ENCODE results near the gene MINK1.

Gene MINK1

DNA sequence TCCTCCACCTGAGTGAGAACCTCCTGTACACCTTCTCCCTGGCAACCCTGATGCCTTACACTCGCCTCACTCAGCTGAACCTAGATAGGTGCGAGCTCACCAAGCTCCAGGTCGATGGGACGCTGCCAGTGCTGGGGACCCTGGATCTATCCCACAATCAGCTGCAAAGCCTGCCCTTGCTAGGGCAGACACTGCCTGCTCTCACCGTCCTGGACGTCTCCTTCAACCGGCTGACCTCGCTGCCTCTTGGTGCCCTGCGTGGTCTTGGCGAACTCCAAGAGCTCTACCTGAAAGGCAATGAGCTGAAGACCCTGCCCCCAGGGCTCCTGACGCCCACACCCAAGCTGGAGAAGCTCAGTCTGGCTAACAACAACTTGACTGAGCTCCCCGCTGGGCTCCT lies 99.6 kb downstream of the MINK1 start:
- DNase-seq (ENCODE audit: low read depth, low spot score) = no peak

DNA sequence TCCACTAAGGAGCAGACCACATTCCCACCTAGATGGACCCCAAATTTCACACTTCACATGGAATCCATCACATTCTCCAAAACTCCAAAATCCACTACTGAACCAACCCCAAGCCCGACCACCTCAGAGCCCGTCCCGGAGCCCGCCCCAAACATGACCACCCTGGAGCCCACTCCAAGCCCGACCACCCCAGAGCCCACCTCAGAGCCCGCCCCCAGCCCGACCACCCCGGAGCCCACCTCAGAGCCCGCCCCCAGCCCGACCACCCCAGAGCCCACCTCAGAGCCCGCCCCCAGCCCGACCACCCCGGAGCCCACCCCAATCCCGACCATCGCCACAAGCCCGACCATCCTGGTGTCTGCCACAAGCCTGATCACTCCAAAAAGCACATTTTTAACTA lies 100.5 kb downstream of the MINK1 start:
- no peak for DNase-seq (ENCODE audit: low read depth, low spot score)

DNA sequence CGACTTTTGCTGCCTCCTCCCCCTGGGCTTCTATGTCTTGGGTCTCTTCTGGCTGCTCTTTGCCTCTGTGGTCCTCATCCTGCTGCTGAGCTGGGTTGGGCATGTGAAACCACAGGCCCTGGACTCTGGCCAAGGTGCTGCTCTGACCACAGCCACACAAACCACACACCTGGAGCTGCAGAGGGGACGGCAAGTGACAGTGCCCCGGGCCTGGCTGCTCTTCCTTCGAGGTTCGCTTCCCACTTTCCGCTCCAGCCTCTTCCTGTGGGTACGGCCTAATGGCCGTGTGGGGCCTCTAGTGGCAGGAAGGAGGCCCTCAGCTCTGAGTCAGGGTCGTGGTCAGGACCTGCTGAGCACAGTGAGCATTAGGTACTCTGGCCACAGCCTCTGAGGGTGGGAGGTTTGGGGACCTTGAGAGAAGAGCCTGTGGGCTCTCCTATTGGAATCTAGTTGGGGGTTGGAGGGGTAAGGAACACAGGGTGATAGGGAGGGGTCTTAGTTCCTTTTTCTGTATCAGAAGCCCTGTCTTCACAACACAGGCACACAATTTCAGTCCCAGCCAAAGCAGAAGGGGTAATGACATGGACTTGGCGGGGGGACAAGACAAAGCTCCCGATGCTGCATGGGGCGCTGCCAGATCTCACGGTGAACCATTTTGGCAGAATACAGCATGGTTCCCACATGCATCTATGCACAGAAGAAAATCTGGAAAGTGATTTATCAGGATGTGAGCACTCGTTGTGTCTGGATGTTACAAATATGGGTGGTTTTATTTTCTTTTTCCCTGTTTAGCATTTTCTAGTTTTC lies 101.2 kb downstream of the MINK1 start:
- DNase-seq (ENCODE audit: low read depth, low spot score) = peak; percentile 78

DNA sequence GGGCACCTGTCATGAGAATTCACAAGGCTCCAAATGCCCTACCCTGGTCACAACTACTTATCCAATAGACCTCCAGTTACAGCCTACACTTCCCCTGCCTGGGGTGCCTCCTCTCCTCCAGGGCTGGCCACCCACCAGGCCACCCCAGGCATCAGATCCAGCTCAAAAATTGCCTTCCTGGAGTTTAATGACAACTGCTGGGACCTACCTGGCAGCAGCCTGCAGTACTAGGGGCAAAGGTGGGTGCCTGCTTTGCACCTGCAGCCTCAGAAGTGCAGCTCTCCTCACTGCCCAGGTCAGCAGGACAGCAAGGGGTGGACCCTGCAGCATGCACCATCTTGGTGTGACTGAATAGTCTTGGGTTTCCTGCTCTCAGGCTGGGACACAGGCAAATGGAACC lies 102.5 kb downstream of the MINK1 start:
- DNase-seq (ENCODE audit: low read depth, low spot score) = no peak

DNA sequence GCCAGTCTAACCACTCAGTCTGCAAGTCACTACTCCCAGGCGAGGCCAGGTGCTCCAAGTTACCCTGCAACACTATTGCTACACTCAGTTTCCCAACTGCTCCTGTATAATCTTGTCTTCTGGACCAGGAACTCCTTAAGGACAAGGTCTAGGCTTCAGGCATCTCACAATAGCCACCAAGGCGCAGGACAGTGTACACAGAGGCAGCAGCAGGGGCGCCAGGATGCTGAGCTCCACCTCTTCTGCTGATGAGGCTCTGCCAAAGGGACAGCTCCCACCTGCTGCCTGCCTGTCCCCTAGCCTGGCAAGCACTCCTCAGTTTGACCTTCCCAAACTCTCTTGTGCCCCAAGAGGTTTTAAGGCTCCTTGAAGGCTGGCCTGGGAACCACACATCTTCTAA lies 103.3 kb downstream of the MINK1 start:
- no peak for DNase-seq (ENCODE audit: low read depth, low spot score)

DNA sequence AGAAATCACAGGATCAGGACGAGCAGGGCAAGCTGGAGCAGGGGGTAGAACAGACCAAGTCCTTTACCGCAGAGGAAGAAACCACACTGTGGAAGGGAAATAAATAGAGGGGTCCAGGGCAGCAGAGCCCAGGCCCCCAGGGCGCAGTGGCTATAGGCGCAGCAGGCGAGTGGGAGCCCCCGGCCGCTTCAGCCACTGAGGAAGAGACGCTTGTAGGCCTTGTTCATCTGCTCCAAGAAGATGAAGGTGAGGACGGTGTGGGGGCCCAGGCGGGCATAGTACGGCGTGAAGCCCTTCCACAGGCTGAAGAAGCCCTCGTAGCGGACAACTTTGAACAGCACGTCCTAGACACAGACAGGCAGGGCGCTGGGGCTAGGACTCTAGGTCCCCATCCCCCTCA lies 104.4 kb downstream of the MINK1 start:
- no peak for DNase-seq (ENCODE audit: low read depth, low spot score)

DNA sequence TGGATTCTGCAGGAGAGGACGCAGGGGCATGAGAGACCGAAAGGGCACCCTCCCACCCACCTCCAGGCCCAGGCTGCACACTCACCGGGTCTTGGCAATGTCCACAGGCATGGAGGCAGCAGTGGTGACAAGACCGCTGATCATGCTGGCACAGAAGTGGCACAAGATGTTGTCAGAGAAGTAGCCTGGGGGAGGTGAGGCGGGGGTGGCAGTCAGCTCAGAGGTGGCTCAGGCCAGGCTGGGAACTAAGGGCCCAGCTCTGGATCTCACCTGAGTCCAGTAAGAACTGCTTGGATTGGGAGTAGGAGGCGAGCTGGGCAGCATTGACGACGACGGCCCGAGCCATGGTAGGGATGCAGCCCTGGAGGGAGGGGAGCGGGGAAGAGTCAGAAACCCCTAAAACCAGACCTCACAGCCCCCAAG lies 104.9 kb downstream of the MINK1 start:
- DNase-seq (ENCODE audit: low read depth, low spot score) = no peak

DNA sequence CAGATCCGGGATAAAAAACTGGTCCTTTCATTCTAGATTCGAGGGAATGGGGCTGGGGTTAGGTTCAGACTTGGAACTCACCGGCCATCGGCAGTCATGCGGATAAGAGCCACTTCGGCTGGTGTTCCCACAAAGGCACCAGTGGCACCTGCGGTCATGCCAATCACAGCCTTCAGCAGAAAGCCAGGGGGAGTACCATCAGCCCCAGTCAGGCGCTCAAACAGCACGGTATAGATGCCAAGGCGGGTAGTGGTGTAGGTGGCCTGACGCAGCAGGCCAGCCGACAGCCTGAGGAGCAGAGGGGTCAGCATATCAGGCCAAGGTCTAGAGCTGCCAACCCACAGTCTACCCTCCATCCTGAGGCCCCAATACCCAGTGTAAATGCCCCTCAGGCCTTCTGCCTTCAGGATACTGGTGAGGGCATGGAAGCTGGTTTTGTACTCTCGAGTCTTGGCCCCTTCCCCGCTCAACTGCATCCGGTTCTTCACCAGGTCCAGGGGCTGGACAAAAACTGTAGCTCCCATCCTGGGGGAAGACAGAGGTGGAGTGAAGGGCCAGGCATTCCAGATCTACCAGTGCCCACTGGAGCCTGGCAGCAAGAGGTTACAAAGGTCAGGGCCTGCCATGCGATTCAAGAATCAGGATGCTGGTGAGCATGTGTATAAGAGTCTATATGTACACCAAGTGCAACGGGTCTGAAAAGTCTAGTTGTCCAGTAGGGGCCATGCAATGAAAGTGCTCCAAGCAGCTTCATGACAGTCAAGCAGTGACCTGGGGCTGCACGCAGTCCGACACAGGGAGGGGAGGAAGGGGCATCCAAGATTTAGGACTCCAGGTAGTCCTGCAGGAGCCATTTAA lies 105.8 kb downstream of the MINK1 start:
- DNase-seq (ENCODE audit: low read depth, low spot score) = no peak

DNA sequence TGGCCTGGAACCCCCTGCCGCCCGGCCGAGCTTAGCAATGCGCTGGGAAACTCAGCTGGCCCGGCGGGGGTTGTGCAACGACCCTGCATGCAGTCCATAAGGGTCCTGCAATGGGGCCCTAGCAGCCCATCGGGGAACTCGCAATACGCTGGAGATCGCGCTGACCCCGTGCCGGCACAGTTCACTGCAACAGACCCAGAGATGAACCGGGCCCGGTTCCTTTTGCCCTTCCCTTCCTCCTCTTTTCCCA lies 106.3 kb downstream of the MINK1 start:
- no peak for DNase-seq (ENCODE audit: low read depth, low spot score)

DNA sequence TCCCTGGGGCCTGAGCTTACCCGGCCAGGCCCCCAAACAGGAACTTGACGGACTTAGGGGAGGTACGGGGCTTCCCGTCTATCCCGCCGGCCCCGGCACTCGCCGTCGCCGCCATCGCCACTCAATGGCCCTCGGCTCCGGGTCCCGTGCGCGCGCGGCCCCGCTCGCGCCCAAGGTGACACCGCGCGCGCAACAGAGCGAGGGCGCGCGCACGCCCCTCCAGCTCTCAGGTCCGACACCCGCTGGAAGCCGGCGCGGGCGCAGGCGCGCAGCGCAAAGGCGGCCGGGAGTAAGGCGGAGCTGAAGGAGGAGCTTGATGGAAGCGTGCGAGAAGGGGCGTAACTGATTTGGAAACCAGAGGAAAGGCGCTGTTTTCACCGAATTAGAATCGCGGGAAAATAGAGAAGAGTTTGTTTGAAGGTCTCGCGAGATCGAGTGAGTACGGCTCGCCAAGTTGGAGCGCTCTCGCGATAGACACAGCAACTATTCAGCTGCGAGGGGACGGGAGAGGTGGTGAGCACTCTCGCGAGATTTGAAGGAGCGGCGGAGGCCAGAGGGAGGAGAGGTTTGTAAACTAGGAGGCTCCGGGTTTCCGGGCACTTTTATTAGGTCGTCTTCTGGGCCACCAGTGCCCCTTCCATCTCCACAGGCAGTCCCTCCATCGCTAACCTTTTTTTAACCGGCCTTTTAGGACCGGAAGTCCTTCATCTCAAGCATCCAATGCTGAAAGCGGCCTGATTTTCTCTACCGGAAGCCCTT lies 106.8 kb downstream of the MINK1 start, which contains the start of the genes RNF167 and SLC25A11:
TSS of gene RNF167 (plus strand) at position 473 of the 759 bp plus-strand sequence. CDS start 642 bp downstream, outside the sequence.
TSS of gene SLC25A11 (minus strand) at position 251 of the 759 bp plus-strand sequence. CDS start at position 115, 136 bp downstream.
- DNase-seq (ENCODE audit: low read depth, low spot score) = peak; percentile 99

DNA sequence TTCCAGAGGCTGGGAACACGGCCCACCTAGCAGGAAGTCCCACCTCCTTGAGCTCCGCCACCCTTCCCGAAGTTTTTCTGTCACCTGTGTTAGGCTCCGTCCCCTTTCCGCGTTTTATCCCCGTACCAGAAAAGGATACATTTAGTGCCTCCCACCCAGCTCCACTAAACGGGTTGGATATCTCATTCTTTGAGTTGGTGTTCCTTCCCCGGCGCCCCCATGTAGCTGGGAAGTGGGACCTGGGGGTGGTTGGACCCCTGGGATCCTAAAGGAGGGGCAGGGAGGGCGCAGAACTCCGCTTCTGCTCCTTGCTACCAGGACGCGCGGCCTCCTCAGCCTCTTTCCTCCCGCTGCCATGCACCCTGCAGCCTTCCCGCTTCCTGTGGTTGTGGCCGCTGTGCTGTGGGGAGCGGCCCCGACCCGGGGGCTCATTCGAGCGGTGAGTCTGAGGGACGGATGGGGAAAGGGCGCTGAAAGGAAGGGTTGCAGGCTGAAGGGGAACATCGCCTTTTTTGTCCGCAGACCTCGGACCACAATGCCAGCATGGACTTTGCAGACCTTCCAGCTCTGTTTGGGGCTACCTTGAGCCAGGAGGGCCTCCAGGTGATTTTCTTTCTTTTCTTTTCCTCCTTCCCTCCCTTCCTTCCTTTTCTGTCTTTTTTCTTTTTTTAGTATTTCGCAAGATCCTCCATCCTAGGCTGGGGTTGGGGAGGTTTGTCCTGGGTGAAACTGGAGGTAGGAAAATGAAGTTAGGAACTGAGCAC lies 107.6 kb downstream of the MINK1 start:
- DNase-seq (ENCODE audit: low read depth, low spot score) = no peak

DNA sequence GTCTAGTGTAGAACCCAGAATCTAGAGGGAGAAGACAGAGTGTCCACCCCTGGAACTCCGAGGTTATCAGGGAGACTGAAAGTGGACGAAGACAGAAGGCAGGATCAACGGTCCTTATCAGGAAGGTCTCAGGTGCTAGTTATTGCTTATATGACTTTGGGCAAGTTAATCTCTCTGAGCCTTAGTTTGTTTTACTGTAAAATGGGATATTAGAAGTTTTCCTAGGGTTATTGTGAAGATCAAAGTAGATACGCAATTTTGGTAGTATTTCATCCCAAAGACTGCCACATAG lies 108.1 kb downstream of the MINK1 start:
- no peak for DNase-seq (ENCODE audit: low read depth, low spot score)

DNA sequence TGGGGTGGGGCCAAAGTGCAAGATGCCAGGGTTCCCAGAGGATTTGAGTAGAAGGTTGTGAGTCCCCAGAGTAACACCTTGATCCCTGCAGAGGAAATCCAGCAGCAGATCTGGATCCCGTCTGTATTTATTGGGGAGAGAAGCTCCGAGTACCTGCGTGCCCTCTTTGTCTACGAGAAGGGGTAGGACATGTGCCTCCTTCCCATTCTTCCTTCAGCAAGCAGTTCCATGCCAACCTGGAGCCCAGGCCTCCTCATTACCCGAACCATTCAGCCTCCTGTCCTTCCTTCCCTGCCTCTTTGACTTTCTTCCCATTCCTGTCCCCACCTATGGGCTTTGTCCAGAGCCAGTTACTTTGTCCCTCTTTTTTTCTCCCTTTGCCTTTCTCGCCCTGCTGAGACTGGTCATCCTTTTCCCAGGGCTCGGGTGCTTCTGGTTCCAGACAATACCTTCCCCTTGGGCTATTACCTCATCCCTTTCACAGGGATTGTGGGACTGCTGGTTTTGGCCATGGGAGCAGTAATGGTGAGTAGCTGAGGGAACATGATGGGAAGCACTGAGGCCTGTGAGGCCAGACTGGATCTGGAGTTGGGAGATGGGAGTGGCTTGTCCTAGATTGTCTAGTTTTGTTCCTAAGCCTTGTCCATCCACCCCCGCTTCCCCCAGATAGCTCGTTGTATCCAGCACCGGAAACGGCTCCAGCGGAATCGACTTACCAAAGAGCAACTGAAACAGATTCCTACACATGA lies 109.8 kb downstream of the MINK1 start:
- no peak for DNase-seq (ENCODE audit: low read depth, low spot score)

DNA sequence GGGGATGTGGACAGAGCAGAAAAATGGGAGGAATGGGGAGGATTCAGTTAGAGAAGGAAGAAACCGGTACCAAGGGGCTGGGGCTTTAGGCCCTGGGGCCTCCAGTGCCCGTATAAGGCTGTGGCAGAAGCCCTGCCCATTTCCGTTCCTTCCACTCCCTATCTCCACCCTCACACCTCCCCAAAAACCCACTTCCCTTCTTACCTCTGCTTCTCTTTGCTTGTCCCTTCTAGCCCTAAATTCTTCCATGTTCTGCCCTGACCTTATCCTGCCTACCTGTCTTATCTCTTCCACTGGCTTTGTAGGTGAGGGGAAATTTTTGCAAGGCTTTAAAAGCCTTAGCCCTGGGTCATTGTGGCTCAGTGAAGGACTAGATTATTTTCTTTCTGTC lies 111.0 kb downstream of the MINK1 start:
- DNase-seq (ENCODE audit: low read depth, low spot score) = no peak

DNA sequence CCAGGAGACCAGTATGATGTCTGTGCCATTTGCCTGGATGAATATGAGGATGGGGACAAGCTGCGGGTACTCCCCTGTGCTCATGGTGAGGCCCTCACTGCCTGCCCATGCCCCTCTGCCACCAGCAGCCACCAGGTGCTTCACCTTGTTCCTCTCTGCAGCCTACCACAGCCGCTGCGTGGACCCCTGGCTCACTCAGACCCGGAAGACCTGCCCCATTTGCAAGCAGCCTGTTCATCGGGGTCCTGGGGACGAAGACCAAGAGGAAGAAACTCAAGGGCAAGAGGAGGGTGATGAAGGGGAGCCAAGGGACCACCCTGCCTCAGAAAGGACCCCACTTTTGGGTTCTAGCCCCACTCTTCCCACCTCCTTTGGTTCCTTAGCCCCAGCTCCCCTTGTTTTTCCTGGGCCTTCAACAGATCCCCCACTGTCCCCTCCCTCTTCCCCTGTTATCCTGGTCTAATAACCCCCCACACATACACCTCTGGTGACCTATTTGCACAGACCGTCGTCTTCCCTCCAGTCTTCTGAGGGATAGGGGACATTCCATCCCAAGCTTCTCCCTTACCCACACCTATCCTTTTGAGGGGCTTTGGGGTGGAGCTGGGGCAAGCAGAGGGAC lies 111.5 kb downstream of the MINK1 start:
- DNase-seq (ENCODE audit: low read depth, low spot score) = no peak

DNA sequence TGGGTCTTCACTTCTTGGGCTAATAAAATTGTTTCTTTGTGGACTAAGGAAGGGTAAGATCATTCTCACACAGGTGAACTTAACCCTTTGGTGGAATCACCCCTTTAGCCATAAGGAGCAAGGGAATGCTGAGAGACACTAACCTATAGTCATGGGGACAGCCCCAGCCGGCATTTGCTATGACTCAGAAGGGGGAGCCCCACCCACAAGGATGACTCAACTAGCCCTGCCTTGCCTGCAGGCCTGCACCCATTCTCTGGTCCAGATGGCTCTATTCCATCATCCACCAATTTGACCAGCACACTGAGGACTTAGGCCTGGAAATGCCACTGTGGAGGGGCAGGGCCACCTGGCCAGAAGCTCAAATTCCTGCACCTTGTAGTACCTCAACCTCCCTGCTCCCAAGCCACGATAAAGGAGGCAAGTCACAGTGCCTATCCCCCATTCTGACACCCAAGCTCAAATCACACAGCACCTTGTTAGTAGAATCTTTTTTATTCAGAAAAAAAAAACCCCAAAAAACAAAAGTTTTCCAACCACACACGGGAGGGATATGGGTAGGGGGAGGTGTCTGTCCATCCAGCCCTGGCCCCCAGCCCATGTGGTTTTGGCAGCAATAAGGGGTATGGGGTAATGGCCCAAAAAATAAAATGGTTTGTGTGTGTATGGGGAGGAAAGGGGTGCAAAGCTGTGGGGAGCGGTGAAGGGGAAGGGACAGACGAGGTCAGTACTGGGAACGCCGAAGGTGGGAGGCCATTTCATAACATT lies 112.2 kb downstream of the MINK1 start:
- peak; percentile 90 for DNase-seq (ENCODE audit: low read depth, low spot score)

DNA sequence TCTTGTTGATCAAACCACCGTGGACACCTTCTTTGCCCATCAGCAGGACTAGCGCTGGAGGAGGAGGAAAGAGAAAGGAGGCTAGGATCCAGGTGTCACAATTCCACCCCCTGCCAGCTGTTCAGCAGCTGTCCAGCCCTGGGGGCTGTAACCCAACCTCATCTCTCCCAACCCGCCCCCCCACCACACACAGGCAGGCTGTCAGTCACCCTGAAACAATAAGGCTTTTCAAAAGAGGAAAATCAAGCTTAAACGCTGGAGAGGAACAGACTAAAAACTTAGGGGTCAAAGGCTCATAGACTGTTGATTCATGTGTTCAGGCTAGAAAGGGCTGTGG lies 112.8 kb downstream of the MINK1 start:
- DNase-seq (ENCODE audit: low read depth, low spot score) = no peak

DNA sequence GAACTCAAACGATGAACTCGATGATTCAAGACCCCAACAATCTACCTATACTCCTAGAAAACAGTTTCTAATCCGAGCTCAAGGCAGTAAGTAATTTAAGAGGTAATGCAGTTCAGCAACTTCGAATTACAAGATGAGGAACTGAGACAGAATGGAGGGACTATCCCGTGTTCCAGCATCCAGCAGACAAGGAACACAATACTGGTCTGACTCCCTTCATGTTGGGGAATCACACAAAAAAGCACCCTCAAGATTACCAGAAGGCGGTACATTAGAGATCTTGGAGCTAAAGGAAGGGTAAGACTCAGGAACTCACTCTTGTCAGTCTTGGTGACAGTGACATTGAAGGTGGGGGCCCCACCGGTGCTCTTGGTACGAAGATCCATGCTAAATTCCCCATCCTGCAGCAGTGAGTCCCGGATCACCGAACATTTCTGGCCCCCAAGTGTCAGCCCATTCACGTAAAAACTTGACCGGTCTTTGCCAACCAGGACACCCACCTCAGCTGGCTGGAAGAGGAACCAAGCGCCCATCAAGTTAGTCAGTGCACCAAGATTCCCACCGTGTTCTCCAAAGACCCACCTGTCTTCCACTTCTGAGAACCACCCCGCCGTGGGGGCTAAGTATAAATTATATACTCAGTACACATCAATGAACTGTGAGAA lies 113.3 kb downstream of the MINK1 start:
- DNase-seq (ENCODE audit: low read depth, low spot score) = no peak

DNA sequence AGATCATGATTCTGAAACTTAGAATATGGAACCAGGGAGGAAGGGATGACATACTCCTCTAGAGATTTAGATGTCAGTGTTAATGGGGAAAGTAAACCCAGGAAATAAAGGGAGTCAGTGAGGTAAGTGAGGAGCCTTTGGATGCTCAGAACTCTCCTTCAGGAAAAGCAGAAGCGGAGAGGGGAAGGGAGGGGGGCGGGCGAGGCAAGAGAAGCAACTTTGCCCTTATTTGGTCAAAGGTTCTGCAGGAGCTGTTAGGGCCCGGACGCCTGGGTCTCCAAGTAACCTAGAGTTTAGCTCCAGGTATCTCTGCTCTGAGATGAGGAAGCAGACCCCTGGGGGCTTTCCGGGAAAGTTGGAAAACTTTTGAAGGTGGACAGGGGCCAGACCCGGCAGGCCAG lies 113.9 kb downstream of the MINK1 start:
- peak; percentile 48 for DNase-seq (ENCODE audit: low read depth, low spot score)

Measured in astrocyte of the hippocampus (primary cell).